Nephron (organoid): ENCODE measurements around the gene FAM174B.

Experiments used
- H3K27ac Mint-ChIP-seq, 3 experiments: 2 replicates each; pipeline ENCODE4 v1.8.0; 2020; ENCODE audit warnings: mixed read lengths in 3 of 3, mild to moderate bottlenecking in 2 of 3, moderate library complexity in 1 of 3
- H3K27me3 Mint-ChIP-seq: 2 replicates; pipeline ENCODE4 v1.8.0; 2021; ENCODE audit warnings: low read depth, mild to moderate bottlenecking, moderate library complexity, mixed read lengths
- H3K36me3 Mint-ChIP-seq: 2 replicates; pipeline ENCODE4 v1.8.0; 2020; ENCODE audit warnings: low read depth, mixed read lengths
- H3K4me1 Mint-ChIP-seq: 2 replicates; pipeline ENCODE4 v1.8.0; 2020; ENCODE audit warnings: mixed read lengths
- H3K4me3 Mint-ChIP-seq, 3 experiments: 2 replicates each; pipeline ENCODE4 v1.8.0; 2020; ENCODE audit warnings: mild to moderate bottlenecking in 3 of 3, mixed read lengths in 3 of 3, moderate library complexity in 2 of 3
- H3K9me3 Mint-ChIP-seq: 2 replicates; pipeline ENCODE4 v1.8.0; 2020; ENCODE audit warnings: mixed read lengths
- TF ChIP-seq, protein P1 (sequence below), 3 experiments: fragments of 200-600 bp; sonication (generic); IDR thresholded peaks; one replicate each; pipeline ENCODE4 v1.5.0; 2021; ENCODE audit warnings: antibody characterized with exemption in 3 of 3; ENCODE audit not compliant: unreplicated experiment in 3 of 3

The FAM174B gene

GRCh38 chr15:92646216-92646615, 9.4 kb downstream of the FAM174B start:
- H3K9me3 Mint-ChIP-seq, result peaks cover 9% of the 10 kb centered on the region
- TF ChIP-seq, protein P1, sequence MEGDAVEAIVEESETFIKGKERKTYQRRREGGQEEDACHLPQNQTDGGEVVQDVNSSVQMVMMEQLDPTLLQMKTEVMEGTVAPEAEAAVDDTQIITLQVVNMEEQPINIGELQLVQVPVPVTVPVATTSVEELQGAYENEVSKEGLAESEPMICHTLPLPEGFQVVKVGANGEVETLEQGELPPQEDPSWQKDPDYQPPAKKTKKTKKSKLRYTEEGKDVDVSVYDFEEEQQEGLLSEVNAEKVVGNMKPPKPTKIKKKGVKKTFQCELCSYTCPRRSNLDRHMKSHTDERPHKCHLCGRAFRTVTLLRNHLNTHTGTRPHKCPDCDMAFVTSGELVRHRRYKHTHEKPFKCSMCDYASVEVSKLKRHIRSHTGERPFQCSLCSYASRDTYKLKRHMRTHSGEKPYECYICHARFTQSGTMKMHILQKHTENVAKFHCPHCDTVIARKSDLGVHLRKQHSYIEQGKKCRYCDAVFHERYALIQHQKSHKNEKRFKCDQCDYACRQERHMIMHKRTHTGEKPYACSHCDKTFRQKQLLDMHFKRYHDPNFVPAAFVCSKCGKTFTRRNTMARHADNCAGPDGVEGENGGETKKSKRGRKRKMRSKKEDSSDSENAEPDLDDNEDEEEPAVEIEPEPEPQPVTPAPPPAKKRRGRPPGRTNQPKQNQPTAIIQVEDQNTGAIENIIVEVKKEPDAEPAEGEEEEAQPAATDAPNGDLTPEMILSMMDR (IDR thresholded peaks at IDR 0.05; ENCODE audit: unreplicated experiment in 3 of 3), result no peak
- H3K27me3 Mint-ChIP-seq, result no peaks in the 10 kb centered on the region
- H3K4me3 Mint-ChIP-seq, result no peak overlapping the region
- H3K27ac Mint-ChIP-seq, result peak overlapping the region in 1 of 3 experiments; percentile 9
- H3K36me3 Mint-ChIP-seq, result peaks cover 11% of the 10 kb centered on the region
- H3K4me1 Mint-ChIP-seq, result peaks cover 54% of the 10 kb centered on the region

GRCh38 chr15:92645731-92646130, 9.8 kb downstream of the FAM174B start:
- Mint-ChIP-seq H3K36me3 (peaks cover 7% of the 10 kb centered on the region), H3K4me3 (no peak overlapping the region), H3K27me3 (no peaks in the 10 kb centered on the region), H3K9me3 (peaks cover 13% of the 10 kb centered on the region), H3K4me1 (peaks cover 50% of the 10 kb centered on the region), H3K27ac (peak overlapping the region in 1 of 3 experiments; percentile 9)
- TF ChIP-seq, protein P1 (IDR thresholded peaks at IDR 0.05; ENCODE audit: unreplicated experiment in 3 of 3), result no peak

- Mint-ChIP-seq H3K36me3 (peaks cover 6% of the 10 kb centered on the region), H3K27me3 (no peaks in the 10 kb centered on the region), H3K9me3 (peaks cover 13% of the 10 kb centered on the region), H3K27ac (peak overlapping the region in 1 of 3 experiments; percentile 1), H3K4me1 (peaks cover 44% of the 10 kb centered on the region), H3K4me3 (no peak overlapping the region)
- TF ChIP-seq, protein P1 (IDR thresholded peaks at IDR 0.05; ENCODE audit: unreplicated experiment in 3 of 3), result no peak
These were observed 10.4 kb downstream of the FAM174B start for GRCh38 chr15:92645051-92645631.

GRCh38 chr15:92643849-92644815, 11.4 kb downstream of the FAM174B start:
- Mint-ChIP-seq H3K27me3 (no peaks in the 10 kb centered on the region), H3K4me1 (peaks cover 45% of the 10 kb centered on the region), H3K4me3 (no peak overlapping the region), H3K9me3 (peaks cover 20% of the 10 kb centered on the region), H3K36me3 (peaks cover 13% of the 10 kb centered on the region), H3K27ac (peak overlapping the region in 2 of 3 experiments; percentile 10 to 11)
- TF ChIP-seq, protein P1 (IDR thresholded peaks at IDR 0.05; ENCODE audit: unreplicated experiment in 3 of 3), result no peak

GRCh38 chr15:92638709-92639365, 16.7 kb downstream of the FAM174B start:
- H3K4me3 Mint-ChIP-seq, result peak overlapping the region in 1 of 3 experiments; percentile 41
- peak overlapping the region; percentile 37 to 90 (median 77) for H3K27ac Mint-ChIP-seq
- peaks cover 20% of the 10 kb centered on the region for H3K9me3 Mint-ChIP-seq
- TF ChIP-seq, protein P1 (IDR thresholded peaks at IDR 0.05; ENCODE audit: unreplicated experiment in 3 of 3), result no peak
- H3K27me3 Mint-ChIP-seq, result no peaks in the 10 kb centered on the region
- H3K36me3 Mint-ChIP-seq, result peaks cover 14% of the 10 kb centered on the region
- peaks cover 63% of the 10 kb centered on the region for H3K4me1 Mint-ChIP-seq
